ENCODE measurements around the gene ZNF609.

Gene ZNF609

DNA sequence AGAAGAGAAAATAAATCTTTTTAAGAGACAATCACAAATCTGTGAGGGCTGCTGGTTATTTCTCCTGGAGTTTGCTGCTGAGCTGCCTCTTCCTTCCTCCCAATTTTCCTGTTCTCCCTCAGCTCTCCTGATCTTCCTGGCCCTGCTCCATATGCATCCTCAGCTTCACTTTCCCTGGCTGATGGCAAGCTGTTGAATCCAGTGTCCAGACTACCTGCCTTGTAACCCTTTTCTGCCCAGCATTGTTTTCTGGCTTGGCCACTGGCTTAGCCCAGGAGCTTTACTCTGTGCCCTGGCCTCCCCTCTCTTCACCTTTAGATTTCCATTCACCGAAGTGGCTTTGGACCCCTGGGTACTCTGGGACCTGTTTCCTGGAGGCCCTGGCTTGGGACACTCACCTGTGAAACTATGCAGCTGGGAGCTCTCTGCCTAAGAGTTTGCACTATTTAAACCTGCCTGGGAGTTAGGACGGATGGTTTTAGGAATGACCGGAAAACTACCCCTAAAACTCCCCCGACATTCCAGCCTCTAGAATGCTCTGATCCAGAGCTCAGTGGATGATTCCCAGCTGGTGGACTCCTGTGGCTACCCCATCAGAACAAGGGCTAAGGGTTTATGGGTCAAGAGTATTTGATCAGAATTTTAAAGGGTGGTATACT is 225.0 kb downstream of the ZNF609 start:
- H3K27ac ChIP-seq (ENCODE audit: low read depth, low read length): peak overlapping the region; percentile 6
- no peak overlapping the region for H3K18ac ChIP-seq (ENCODE audit: low read length)
- H3K4me3 ChIP-seq (ENCODE audit: low read length): no peak overlapping the region
- H3K36me3 ChIP-seq (ENCODE audit: control insufficient read depth, insufficient read depth, low read length): peaks cover 14% of the 10 kb centered on the region
- no peak overlapping the region for H3K23ac ChIP-seq (ENCODE audit: low read length)
- no peak overlapping the region for H2BK5ac ChIP-seq (ENCODE audit: low read length)
- no peak overlapping the region for H2BK15ac ChIP-seq (replicated peaks; ENCODE audit: low read depth)
- H3K4me2 ChIP-seq (ENCODE audit: low read length): no peak overlapping the region
- H3K79me1 ChIP-seq (ENCODE audit: low read length): peaks cover 2% of the 10 kb centered on the region
- no peak for DNase-seq
- no peak overlapping the region for H3K4ac ChIP-seq (ENCODE audit: low read depth, low read length)
- no peak overlapping the region for H4K5ac ChIP-seq (ENCODE audit: low read length)
- peaks cover 8% of the 10 kb centered on the region for H3K4me1 ChIP-seq (ENCODE audit: control insufficient read depth, low read depth, low read length)
- no peak overlapping the region for H4K8ac ChIP-seq (ENCODE audit: low read depth, low read length)
- H2AK5ac ChIP-seq (ENCODE audit: low read length): no peak overlapping the region
- no peak overlapping the region for H2BK120ac ChIP-seq (ENCODE audit: low read depth, low read length)
- H3K56ac ChIP-seq (ENCODE audit: low read length): no peak overlapping the region
- no peak overlapping the region for H3K9ac ChIP-seq (ENCODE audit: low read length)
- H3K27me3 ChIP-seq (ENCODE audit: insufficient read depth, low read length, poor library complexity): no peaks in the 10 kb centered on the region
- no CpG with 5 or more reads among the region's 4 CpGs for WGBS (ENCODE audit: extremely low coverage, insufficient coverage, low lambda C conversion rate)
- H3K79me2 ChIP-seq (ENCODE audit: control insufficient read depth, insufficient read depth, low read length): no peaks in the 10 kb centered on the region

DNA sequence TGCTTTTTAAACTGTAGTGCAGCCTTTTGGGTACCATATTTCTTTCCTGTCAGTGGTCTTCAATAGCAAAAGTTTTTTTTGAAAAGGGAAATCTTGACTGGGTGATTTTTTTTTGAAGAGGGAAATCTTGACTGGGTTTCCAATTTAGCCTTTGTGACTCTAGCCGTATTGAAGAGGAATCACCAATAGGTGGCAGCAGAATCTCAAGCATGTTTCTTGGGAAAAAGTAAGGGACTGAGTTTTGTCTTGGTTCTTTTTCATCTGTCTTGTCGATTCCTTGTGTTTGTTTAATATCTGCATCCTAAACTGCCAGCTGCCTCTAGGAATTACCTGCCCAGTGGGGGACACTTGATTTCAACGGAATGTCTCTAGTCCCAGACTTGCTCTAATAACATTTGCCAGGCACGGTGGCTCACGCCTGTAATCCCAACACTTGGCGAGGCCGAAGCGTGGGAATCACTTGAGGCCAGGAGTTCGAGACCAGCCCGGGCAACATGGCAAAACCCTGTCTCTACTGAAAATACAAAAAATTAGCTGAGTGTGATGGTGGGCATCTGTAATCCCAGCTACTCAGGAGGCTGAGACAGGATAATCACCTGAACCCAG is 225.9 kb downstream of the ZNF609 start:
- Histone ChIP-seq H2BK120ac (ENCODE audit: low read depth, low read length) (no peak overlapping the region), H2AK5ac (ENCODE audit: low read length) (no peak overlapping the region), H3K27ac (ENCODE audit: low read depth, low read length) (no peak overlapping the region), H2BK5ac (ENCODE audit: low read length) (no peak overlapping the region), H2BK15ac (replicated peaks; ENCODE audit: low read depth) (no peak overlapping the region), H4K5ac (ENCODE audit: low read length) (no peak overlapping the region), H3K4me2 (ENCODE audit: low read length) (no peak overlapping the region), H3K36me3 (ENCODE audit: control insufficient read depth, insufficient read depth, low read length) (peaks cover 19% of the 10 kb centered on the region), H3K79me1 (ENCODE audit: low read length) (peaks cover 3% of the 10 kb centered on the region), H3K9ac (ENCODE audit: low read length) (no peak overlapping the region), H3K4ac (ENCODE audit: low read depth, low read length) (no peak overlapping the region), H4K8ac (ENCODE audit: low read depth, low read length) (no peak overlapping the region), H3K18ac (ENCODE audit: low read length) (no peak overlapping the region), H3K56ac (ENCODE audit: low read length) (no peak overlapping the region), H3K79me2 (ENCODE audit: control insufficient read depth, insufficient read depth, low read length) (no peaks in the 10 kb centered on the region), H3K4me1 (ENCODE audit: control insufficient read depth, low read depth, low read length) (peaks cover 8% of the 10 kb centered on the region), H3K23ac (ENCODE audit: low read length) (no peak overlapping the region), H3K27me3 (ENCODE audit: insufficient read depth, low read length, poor library complexity) (no peaks in the 10 kb centered on the region), H3K4me3 (ENCODE audit: low read length) (no peak overlapping the region)
- peak; percentile 77 for DNase-seq
- WGBS (ENCODE audit: extremely low coverage, insufficient coverage, low lambda C conversion rate): no CpG with 5 or more reads among the region's 10 CpGs

DNA sequence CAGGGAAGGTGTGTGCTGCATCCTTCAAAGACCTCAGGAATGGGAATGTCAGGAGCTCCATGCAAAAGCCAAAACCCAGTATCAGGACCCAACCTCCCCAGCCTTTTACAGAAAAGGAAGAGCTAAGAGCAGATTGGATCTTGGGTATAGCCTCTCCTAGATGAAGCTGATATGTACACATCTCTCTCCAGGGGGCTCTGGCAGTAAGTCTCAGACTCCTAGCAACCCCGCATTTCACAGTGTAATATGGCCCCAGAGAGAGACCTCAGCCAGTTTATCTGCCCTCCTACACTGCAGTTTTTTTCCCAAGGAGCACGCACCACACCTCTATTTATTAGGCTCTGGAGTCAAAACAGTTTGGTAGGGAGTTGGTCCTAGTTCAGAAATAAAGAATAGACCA is 226.8 kb downstream of the ZNF609 start:
- H3K27ac ChIP-seq (ENCODE audit: low read depth, low read length): peak overlapping the region; percentile 67

DNA sequence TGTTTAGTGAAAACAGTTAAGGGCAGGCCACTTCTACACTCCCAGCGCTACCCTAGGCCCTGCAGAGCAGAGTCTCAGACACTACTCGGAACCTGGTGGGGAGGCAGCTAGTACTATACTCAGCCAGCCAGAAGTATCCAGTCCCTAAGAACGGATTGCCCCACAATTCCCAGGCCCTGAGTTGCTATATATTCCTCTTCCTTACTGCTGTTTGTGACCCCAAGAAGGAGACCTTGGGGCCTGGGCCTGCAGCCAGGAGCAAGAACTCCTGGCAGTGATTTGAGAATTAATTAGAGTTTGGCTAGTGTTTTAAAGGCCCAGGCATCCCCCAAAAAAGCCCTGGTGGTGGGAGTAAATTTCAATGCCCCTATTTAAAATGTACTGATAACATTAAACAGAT is 227.3 kb downstream of the ZNF609 start:
- Histone ChIP-seq H2BK15ac (replicated peaks; ENCODE audit: low read depth) (no peak overlapping the region), H3K56ac (ENCODE audit: low read length) (peak overlapping the region; percentile 19), H3K9ac (ENCODE audit: low read length) (peak overlapping the region; percentile 25), H3K36me3 (ENCODE audit: control insufficient read depth, insufficient read depth, low read length) (peaks cover 16% of the 10 kb centered on the region), H3K4me1 (ENCODE audit: control insufficient read depth, low read depth, low read length) (peaks cover 8% of the 10 kb centered on the region), H2BK5ac (ENCODE audit: low read length) (no peak overlapping the region), H3K4me2 (ENCODE audit: low read length) (no peak overlapping the region), H3K27me3 (ENCODE audit: insufficient read depth, low read length, poor library complexity) (no peaks in the 10 kb centered on the region), H3K79me2 (ENCODE audit: control insufficient read depth, insufficient read depth, low read length) (no peaks in the 10 kb centered on the region), H3K4ac (ENCODE audit: low read depth, low read length) (no peak overlapping the region), H3K4me3 (ENCODE audit: low read length) (no peak overlapping the region), H2AK5ac (ENCODE audit: low read length) (no peak overlapping the region), H4K5ac (ENCODE audit: low read length) (no peak overlapping the region), H2BK120ac (ENCODE audit: low read depth, low read length) (no peak overlapping the region), H3K27ac (ENCODE audit: low read depth, low read length) (peak overlapping the region; percentile 67), H3K23ac (ENCODE audit: low read length) (no peak overlapping the region), H3K18ac (ENCODE audit: low read length) (no peak overlapping the region), H4K8ac (ENCODE audit: low read depth, low read length) (no peak overlapping the region), H3K79me1 (ENCODE audit: low read length) (peaks cover 7% of the 10 kb centered on the region)
- WGBS (ENCODE audit: extremely low coverage, insufficient coverage, low lambda C conversion rate): no CpG with 5 or more reads among the region's 3 CpGs
- DNase-seq: no peak

More for the DNA sequence above, 226.8 kb downstream of the ZNF609 start:
- Histone ChIP-seq H2BK120ac (ENCODE audit: low read depth, low read length) (no peak overlapping the region), H4K5ac (ENCODE audit: low read length) (no peak overlapping the region), H3K56ac (ENCODE audit: low read length) (no peak overlapping the region), H3K9ac (ENCODE audit: low read length) (no peak overlapping the region), H3K79me1 (ENCODE audit: low read length) (peaks cover 6% of the 10 kb centered on the region), H3K79me2 (ENCODE audit: control insufficient read depth, insufficient read depth, low read length) (no peaks in the 10 kb centered on the region), H3K18ac (ENCODE audit: low read length) (no peak overlapping the region), H3K23ac (ENCODE audit: low read length) (no peak overlapping the region), H3K36me3 (ENCODE audit: control insufficient read depth, insufficient read depth, low read length) (peaks cover 16% of the 10 kb centered on the region), H2AK5ac (ENCODE audit: low read length) (no peak overlapping the region), H2BK5ac (ENCODE audit: low read length) (no peak overlapping the region), H4K8ac (ENCODE audit: low read depth, low read length) (no peak overlapping the region), H3K4ac (ENCODE audit: low read depth, low read length) (no peak overlapping the region), H3K4me2 (ENCODE audit: low read length) (no peak overlapping the region), H3K4me3 (ENCODE audit: low read length) (no peak overlapping the region), H2BK15ac (replicated peaks; ENCODE audit: low read depth) (no peak overlapping the region), H3K4me1 (ENCODE audit: control insufficient read depth, low read depth, low read length) (peaks cover 8% of the 10 kb centered on the region), H3K27me3 (ENCODE audit: insufficient read depth, low read length, poor library complexity) (no peaks in the 10 kb centered on the region)
- peak; percentile 76 for DNase-seq
- no CpG with 5 or more reads among the region's 2 CpGs for WGBS (ENCODE audit: extremely low coverage, insufficient coverage, low lambda C conversion rate)

DNA sequence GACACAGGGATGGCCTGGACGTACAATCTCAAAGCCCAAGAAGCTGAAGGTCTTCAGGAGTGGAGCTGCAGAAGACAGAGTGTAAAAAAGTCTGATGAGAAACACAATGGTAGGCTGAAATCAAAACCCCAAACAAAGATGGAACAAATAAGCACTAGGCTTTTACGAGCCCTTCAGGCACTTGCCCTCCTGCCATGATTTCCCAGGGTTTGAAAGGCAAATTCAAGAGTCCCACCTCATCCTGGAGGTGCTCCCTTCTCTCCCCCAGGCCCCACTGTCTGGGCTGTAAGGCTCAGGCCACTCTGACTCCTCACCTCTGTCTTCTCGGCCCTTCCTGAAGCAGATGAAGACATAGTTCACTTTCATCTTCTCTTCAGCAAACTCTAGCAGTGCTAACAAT is 228.4 kb downstream of the ZNF609 start:
- peaks cover 8% of the 10 kb centered on the region for H3K4me1 ChIP-seq (ENCODE audit: control insufficient read depth, low read depth, low read length)
- peaks cover 13% of the 10 kb centered on the region for H3K79me1 ChIP-seq (ENCODE audit: low read length)
- H3K4ac ChIP-seq (ENCODE audit: low read depth, low read length): no peak overlapping the region
- H2BK120ac ChIP-seq (ENCODE audit: low read depth, low read length): no peak overlapping the region
- no peak overlapping the region for H4K8ac ChIP-seq (ENCODE audit: low read depth, low read length)
- H3K23ac ChIP-seq (ENCODE audit: low read length): no peak overlapping the region
- no peak overlapping the region for H2BK15ac ChIP-seq (replicated peaks; ENCODE audit: low read depth)
- no peak overlapping the region for H2AK5ac ChIP-seq (ENCODE audit: low read length)
- no peak overlapping the region for H3K18ac ChIP-seq (ENCODE audit: low read length)
- no CpG with 5 or more reads among the region's 3 CpGs for WGBS (ENCODE audit: extremely low coverage, insufficient coverage, low lambda C conversion rate)
- H3K27ac ChIP-seq (ENCODE audit: low read depth, low read length): peak overlapping the region; percentile 33
- no peaks in the 10 kb centered on the region for H3K27me3 ChIP-seq (ENCODE audit: insufficient read depth, low read length, poor library complexity)
- H3K56ac ChIP-seq (ENCODE audit: low read length): no peak overlapping the region
- DNase-seq: no peak
- no peak overlapping the region for H3K4me2 ChIP-seq (ENCODE audit: low read length)
- no peak overlapping the region for H2BK5ac ChIP-seq (ENCODE audit: low read length)
- no peak overlapping the region for H3K4me3 ChIP-seq (ENCODE audit: low read length)
- no peak overlapping the region for H4K5ac ChIP-seq (ENCODE audit: low read length)
- peaks cover 5% of the 10 kb centered on the region for H3K79me2 ChIP-seq (ENCODE audit: control insufficient read depth, insufficient read depth, low read length)
- no peak overlapping the region for H3K9ac ChIP-seq (ENCODE audit: low read length)
- peaks cover 20% of the 10 kb centered on the region for H3K36me3 ChIP-seq (ENCODE audit: control insufficient read depth, insufficient read depth, low read length)

Measured in mesendoderm (in vitro differentiated cells).